Upper lobe of left lung (tissue), 4 donors: ENCODE results near the gene TTLL5.

Experiments
- EP300 ChIP-seq, 4 donors: sonication (generic); formaldehyde crosslinking; IDR thresholded peaks; one replicate each; pipeline ENCODE4 v1.5.1; 2017; ENCODE audit warnings: antibody characterized with exemption in 4 of 4, control low read depth in 2 of 4
- TF ChIP-seq, protein P1 (sequence below), 6 experiments: fragments of 450-650 bp in 4 of 6; fragments of 200-600 bp in 2 of 6; sonication (generic) in 2 of 6; IDR thresholded peaks; one replicate each; pipeline ENCODE4 v1.5.1; 2016 to 2019; ENCODE audit warnings: antibody characterized with exemption in 6 of 6

DNA sequence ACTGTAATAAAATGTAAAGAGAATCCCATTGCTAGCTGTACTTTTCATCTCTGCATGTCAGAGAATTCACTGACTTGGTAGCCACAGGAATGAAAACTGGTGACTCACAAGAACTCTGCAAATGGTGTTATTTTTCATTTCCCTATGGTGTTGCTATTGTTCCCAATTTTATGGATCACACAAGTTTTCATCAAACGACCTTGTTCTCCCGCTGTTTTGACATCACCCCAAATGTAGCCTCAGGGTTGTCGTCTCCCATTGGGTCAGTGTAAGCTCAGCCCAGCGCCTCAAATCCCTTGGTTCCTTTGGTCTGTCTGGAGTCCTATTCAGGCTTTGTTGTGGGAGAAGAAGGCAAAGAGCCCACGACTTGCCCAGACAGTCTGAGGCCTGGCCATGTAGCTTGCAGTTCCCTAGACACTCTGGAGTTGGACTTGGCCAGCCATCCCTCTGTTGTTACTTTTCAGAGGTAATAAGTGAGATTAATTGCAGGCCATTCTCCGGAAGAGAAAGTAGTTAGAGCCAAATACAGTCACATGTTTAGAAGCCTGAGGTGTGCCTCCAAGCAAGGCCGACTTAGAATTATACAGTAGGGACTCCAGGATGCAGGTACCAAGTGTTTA is 161.6 kb downstream of the TTLL5 start:
- TF ChIP-seq, protein P1, sequence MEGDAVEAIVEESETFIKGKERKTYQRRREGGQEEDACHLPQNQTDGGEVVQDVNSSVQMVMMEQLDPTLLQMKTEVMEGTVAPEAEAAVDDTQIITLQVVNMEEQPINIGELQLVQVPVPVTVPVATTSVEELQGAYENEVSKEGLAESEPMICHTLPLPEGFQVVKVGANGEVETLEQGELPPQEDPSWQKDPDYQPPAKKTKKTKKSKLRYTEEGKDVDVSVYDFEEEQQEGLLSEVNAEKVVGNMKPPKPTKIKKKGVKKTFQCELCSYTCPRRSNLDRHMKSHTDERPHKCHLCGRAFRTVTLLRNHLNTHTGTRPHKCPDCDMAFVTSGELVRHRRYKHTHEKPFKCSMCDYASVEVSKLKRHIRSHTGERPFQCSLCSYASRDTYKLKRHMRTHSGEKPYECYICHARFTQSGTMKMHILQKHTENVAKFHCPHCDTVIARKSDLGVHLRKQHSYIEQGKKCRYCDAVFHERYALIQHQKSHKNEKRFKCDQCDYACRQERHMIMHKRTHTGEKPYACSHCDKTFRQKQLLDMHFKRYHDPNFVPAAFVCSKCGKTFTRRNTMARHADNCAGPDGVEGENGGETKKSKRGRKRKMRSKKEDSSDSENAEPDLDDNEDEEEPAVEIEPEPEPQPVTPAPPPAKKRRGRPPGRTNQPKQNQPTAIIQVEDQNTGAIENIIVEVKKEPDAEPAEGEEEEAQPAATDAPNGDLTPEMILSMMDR (IDR thresholded peaks at IDR 0.05): no peak
- TF ChIP-seq EP300 (IDR thresholded peaks at IDR 0.05): no peak
